Neural progenitor cell (in vitro differentiated cells): Measurements from ENCODE around the gene PARN. TPM values are rescaled to one million over a fixed set of nuclear protein-coding genes. Genes with fewer than 3 reads are reported as not detected.

Experiments
- DNase-seq: peaks from one replicate; pipeline ENCODE4 v3.0.0-alpha.2; 2016; ENCODE audit warnings: low spot score
- H2AFZ ChIP-seq: fragments of 200-600 bp; sonication (generic); replicated peaks from 2 replicates; pipeline ENCODE4 v1.6.1; 2016; ENCODE audit warnings: antibody characterized with exemption
- H3F3A ChIP-seq: fragments of 200-600 bp; sonication (generic); 2 replicates; pipeline ENCODE4 v1.6.1; 2016; ENCODE audit warnings: antibody characterized with exemption, low read depth
- H3K27ac ChIP-seq: fragments of 200-600 bp; sonication (generic); 2 replicates; pipeline ENCODE4 v1.5.1; 2016; ENCODE audit warnings: mild to moderate bottlenecking
- H3K27me3 ChIP-seq: fragments of 200-600 bp; sonication (generic); 2 replicates; pipeline ENCODE4 v1.6.1; 2016; ENCODE audit warnings: mild to moderate bottlenecking, moderate library complexity
- H3K36me3 ChIP-seq: fragments of 200-600 bp; sonication (generic); 2 replicates; pipeline ENCODE4 v1.5.1; 2016
- H3K4me1 ChIP-seq: fragments of 200-600 bp; sonication (generic); 2 replicates; pipeline ENCODE4 v1.6.1; 2016; ENCODE audit warnings: mixed run types
- H3K4me2 ChIP-seq: fragments of 200-600 bp; sonication (generic); 2 replicates; pipeline ENCODE4 v1.6.1; 2016
- H3K4me3 ChIP-seq: fragments of 200-600 bp; sonication (generic); 2 replicates; pipeline ENCODE4 v1.5.1; 2016
- H3K79me2 ChIP-seq: fragments of 200-600 bp; sonication (generic); 2 replicates; pipeline ENCODE4 v1.6.1; 2016; ENCODE audit warnings: low read depth
- H3K9ac ChIP-seq: fragments of 200-600 bp; sonication (generic); 2 replicates; pipeline ENCODE4 v1.6.1; 2016
- H3K9me3 ChIP-seq: fragments of 200-600 bp; sonication (generic); 2 replicates; pipeline ENCODE4 v1.5.1; 2016; ENCODE audit warnings: low read depth
- H4K20me1 ChIP-seq: fragments of 200-600 bp; sonication (generic); 2 replicates; pipeline ENCODE4 v1.6.1; 2016; ENCODE audit warnings: low read depth
- H3K27ac Mint-ChIP-seq: 3 replicates; pipeline ENCODE4 v1.8.0; 2021; ENCODE audit warnings: mixed read lengths
- H3K27me3 Mint-ChIP-seq: 2 replicates; pipeline ENCODE4 v1.8.0; 2022; ENCODE audit warnings: low read depth, mild to moderate bottlenecking, inconsistent platforms, moderate library complexity, mixed read lengths; ENCODE audit not compliant: insufficient read depth
- H3K36me3 Mint-ChIP-seq: 3 replicates; pipeline ENCODE4 v1.8.0; 2021; ENCODE audit warnings: mixed read lengths
- H3K4me1 Mint-ChIP-seq: 3 replicates; pipeline ENCODE4 v1.8.0; 2021; ENCODE audit warnings: mixed read lengths
- H3K4me3 Mint-ChIP-seq: 3 replicates; pipeline ENCODE4 v1.8.0; 2021; ENCODE audit warnings: mild to moderate bottlenecking, moderate library complexity, mixed read lengths
- H3K9me3 Mint-ChIP-seq: 3 replicates; pipeline ENCODE4 v1.8.0; 2020; ENCODE audit warnings: mixed read lengths
- EZH2 ChIP-seq: fragments of 200-600 bp; sonication (generic); IDR thresholded peaks from 2 replicates; pipeline ENCODE4 v1.6.1; 2017; ENCODE audit warnings: antibody characterized with exemption, mild to moderate bottlenecking, moderate library complexity
- EZH2phosphoT487 ChIP-seq: fragments of 200-600 bp; sonication (generic); IDR thresholded peaks from 2 replicates; pipeline ENCODE4 v1.6.1; 2017; ENCODE audit warnings: antibody characterized with exemption
- total RNA-seq: library from RNA; depleted of rRNA; stranded (reverse); fragments of >200 nt; gene quantifications from 2 replicates; pipeline ENCODE4 v1.2.3, GENCODE V29; 2015; ENCODE audit warnings: low replicate concordance
- TF ChIP-seq, protein P1 (sequence below): fragments of 200-600 bp; sonication (generic); IDR thresholded peaks from 2 replicates; pipeline ENCODE4 v1.5.1; 2017; ENCODE audit warnings: antibody characterized with exemption, mild to moderate bottlenecking

Gene PARN
- total RNA-seq, 1 donor from 2014 or later = 53.5 TPM

GRCh38 chr16:14616280-14616679 lies 13.8 kb downstream of the PARN start:
- peaks cover 25% of the 10 kb centered on the region for H3K36me3 Mint-ChIP-seq
- Histone ChIP-seq H3K9ac (no peak overlapping the region), H3K4me3 (no peak overlapping the region), H3K79me2 (no peaks in the 10 kb centered on the region), H3K9me3 (no peaks in the 10 kb centered on the region), H3K4me1 (no peaks in the 10 kb centered on the region), H3K4me2 (no peak overlapping the region), H2AFZ (no peak overlapping the region), H3F3A (no peaks in the 10 kb centered on the region), H3K27ac (no peak overlapping the region), H4K20me1 (no peaks in the 10 kb centered on the region), H3K36me3 (peaks cover 7% of the 10 kb centered on the region), H3K27me3 (no peaks in the 10 kb centered on the region)
- TF ChIP-seq EZH2 (no peak), EZH2phosphoT487 (no peak)
- TF ChIP-seq, protein P1, sequence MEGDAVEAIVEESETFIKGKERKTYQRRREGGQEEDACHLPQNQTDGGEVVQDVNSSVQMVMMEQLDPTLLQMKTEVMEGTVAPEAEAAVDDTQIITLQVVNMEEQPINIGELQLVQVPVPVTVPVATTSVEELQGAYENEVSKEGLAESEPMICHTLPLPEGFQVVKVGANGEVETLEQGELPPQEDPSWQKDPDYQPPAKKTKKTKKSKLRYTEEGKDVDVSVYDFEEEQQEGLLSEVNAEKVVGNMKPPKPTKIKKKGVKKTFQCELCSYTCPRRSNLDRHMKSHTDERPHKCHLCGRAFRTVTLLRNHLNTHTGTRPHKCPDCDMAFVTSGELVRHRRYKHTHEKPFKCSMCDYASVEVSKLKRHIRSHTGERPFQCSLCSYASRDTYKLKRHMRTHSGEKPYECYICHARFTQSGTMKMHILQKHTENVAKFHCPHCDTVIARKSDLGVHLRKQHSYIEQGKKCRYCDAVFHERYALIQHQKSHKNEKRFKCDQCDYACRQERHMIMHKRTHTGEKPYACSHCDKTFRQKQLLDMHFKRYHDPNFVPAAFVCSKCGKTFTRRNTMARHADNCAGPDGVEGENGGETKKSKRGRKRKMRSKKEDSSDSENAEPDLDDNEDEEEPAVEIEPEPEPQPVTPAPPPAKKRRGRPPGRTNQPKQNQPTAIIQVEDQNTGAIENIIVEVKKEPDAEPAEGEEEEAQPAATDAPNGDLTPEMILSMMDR = no peak
- no peak overlapping the region for H3K27ac Mint-ChIP-seq
- H3K4me3 Mint-ChIP-seq = no peak overlapping the region
- no peaks in the 10 kb centered on the region for H3K9me3 Mint-ChIP-seq
- H3K27me3 Mint-ChIP-seq = no peaks in the 10 kb centered on the region
- no peaks in the 10 kb centered on the region for H3K4me1 Mint-ChIP-seq
- no peak for DNase-seq

- Mint-ChIP-seq H3K9me3 (no peaks in the 10 kb centered on the region), H3K36me3 (peaks cover 27% of the 10 kb centered on the region), H3K27me3 (peaks cover 2% of the 10 kb centered on the region), H3K27ac (no peak overlapping the region), H3K4me1 (peaks cover 9% of the 10 kb centered on the region), H3K4me3 (no peak overlapping the region)
- Histone ChIP-seq H3K4me1 (peaks cover 6% of the 10 kb centered on the region), H3K79me2 (no peaks in the 10 kb centered on the region), H3F3A (no peaks in the 10 kb centered on the region), H3K4me3 (no peak overlapping the region), H3K9ac (no peak overlapping the region), H3K4me2 (no peak overlapping the region), H3K27me3 (no peaks in the 10 kb centered on the region), H3K9me3 (no peaks in the 10 kb centered on the region), H2AFZ (no peak overlapping the region), H3K36me3 (peaks cover 3% of the 10 kb centered on the region), H4K20me1 (peaks cover 6% of the 10 kb centered on the region), H3K27ac (no peak overlapping the region)
- no peak for DNase-seq
- TF ChIP-seq EZH2phosphoT487 (no peak), EZH2 (no peak)
- TF ChIP-seq, protein P1 = no peak
Measured at GRCh38 chr16:14613991-14614390, 16.1 kb downstream of the PARN start.

GRCh38 chr16:14611660-14612059 lies 18.4 kb downstream of the PARN start:
- no peak overlapping the region for H3K4me3 ChIP-seq
- TF ChIP-seq EZH2 = no peak
- TF ChIP-seq EZH2phosphoT487 = no peak
- TF ChIP-seq, protein P1 = no peak
- Mint-ChIP-seq H3K27ac (no peak overlapping the region), H3K4me1 (peaks cover 15% of the 10 kb centered on the region), H3K36me3 (peaks cover 19% of the 10 kb centered on the region), H3K4me3 (no peak overlapping the region), H3K9me3 (no peaks in the 10 kb centered on the region), H3K27me3 (peaks cover 2% of the 10 kb centered on the region)
- H3K27me3 ChIP-seq = no peaks in the 10 kb centered on the region
- peaks cover 6% of the 10 kb centered on the region for H4K20me1 ChIP-seq
- H3K79me2 ChIP-seq = no peaks in the 10 kb centered on the region
- H3K36me3 ChIP-seq = peaks cover 5% of the 10 kb centered on the region
- no peak overlapping the region for H3K9ac ChIP-seq
- no peak overlapping the region for H3K4me2 ChIP-seq
- no peaks in the 10 kb centered on the region for H3K9me3 ChIP-seq
- H3F3A ChIP-seq = no peaks in the 10 kb centered on the region
- H3K27ac ChIP-seq = no peak overlapping the region
- DNase-seq = no peak
- peaks cover 6% of the 10 kb centered on the region for H3K4me1 ChIP-seq
- H2AFZ ChIP-seq = no peak overlapping the region
